ENCODE data around the gene CYP1A2.
"Not testable (repeated sequence)": the region's sequence is repeated elsewhere in the genome, so short reads cannot be mapped to it uniquely, and the experiment has no call there.

The CYP1A2 gene

GRCh38 chr15:74777769-74778598, 29.3 kb downstream of the CYP1A2 start:
- DNase-seq = no peak

DNA sequence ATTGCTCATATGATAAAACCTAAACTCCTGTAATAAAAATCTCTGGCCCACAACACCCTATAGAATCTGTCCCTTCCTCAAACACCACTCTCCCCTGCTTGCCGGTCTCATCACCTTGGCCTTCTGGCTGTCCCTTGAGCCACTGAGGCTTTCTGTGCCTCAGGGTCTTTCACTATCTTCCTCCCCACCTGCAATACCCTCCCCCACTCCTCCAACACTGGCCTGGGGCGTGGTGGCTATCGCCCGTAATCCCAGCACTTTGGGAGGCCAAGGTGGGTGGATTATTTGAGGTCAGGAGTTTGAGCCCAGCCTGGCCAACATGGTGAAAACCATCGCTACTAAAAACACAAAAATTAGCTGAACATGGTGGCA, 29.9 kb downstream of the CYP1A2 start:
- DNase-seq = no peak

GRCh38 chr15:74779162-74779648, 30.6 kb downstream of the CYP1A2 start:
- no peak for DNase-seq

GRCh38 chr15:74780523-74781430, 32.1 kb downstream of the CYP1A2 start:
- no peak for DNase-seq

- DNase-seq = no peak
These were observed 33.0 kb downstream of the CYP1A2 start, which contains the start of gene CSK for GRCh38 chr15:74781431-74782258. Gene CSK (plus strand): TSS chr15:74782080. CDS start chr15:74798298, 16,218 bp downstream.

- no peak for DNase-seq
These were observed 33.8 kb downstream of the CYP1A2 start for GRCh38 chr15:74782259-74783071.

- no peak for DNase-seq
These were observed 34.6 kb downstream of the CYP1A2 start for GRCh38 chr15:74783072-74783807.

GRCh38 chr15:74783808-74784175, 35.1 kb downstream of the CYP1A2 start:
- no peak for DNase-seq

DNA sequence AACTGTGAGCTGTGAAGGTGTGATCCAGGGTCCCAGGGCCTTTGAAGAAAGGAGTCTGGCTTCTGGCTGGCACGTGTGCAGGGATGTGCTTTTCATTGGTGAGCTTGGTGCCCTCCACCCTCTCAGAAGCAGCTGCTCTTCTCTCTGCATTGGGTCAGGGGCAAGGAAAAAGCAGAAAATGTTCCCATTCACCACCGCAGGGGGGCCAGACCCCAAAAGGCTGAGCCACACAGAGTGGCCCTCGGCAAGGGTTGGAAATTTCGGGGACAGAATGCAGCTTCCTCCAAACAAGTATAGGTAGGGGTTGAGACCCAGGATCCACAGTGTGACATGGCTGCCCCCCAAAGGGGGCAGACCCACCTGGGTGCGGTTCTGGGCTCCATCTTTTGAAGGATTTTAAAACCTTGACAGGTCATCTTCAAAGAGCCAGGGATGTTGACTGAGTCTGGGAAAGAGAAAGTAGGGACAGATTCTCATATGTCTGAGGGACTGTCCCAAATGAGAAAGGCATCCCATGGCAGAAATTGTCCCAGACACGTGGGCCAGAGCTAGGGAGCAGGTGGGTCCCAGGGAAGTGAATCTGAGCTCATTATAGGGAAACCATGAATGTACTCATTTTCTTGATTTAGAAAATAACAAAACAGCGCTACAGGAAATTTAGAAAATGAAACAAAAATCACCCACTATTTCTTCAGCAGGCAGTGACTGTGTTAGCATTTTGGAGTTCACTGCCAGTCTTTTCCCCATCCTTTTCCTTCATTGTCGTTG, 36.0 kb downstream of the CYP1A2 start:
- no peak for DNase-seq

- no peak for DNase-seq
These were observed 36.8 kb downstream of the CYP1A2 start for GRCh38 chr15:74785194-74786032.

- not testable (repeated sequence) for DNase-seq
These were observed 37.4 kb downstream of the CYP1A2 start for GRCh38 chr15:74786081-74786480.

DNA sequence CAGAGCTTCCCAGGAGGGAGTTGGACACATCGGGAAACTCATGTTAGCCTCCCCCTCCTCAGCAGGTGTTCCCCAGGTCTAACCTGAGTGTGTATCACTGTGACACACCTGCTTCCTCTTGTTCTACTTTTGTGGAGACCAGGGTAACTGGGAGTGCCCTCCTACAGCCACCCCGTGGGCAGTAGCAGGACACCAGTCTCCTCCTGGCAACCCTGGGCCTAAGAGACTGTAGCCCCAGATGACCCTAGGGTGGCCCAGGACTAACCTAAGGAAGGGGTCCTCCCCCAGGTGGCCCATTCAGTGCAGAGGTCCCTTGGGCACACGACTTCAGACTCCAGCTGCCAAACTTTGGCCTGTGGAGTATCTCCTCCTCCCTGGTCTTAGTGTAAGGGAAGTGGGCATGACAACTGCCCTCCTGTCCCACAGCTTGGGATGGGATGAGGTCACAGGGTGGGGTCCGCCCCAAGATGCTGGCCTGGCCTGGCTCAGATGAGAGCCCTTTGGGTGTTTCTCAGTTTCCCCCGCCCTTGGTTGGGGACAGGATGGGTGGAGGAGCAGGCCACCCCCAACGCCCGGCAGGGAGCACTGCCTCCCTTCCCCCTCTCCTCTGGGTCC, 38.0 kb downstream of the CYP1A2 start:
- DNase-seq = no peak

- no peak for DNase-seq
These were observed 38.8 kb downstream of the CYP1A2 start for GRCh38 chr15:74787251-74788041.

DNA sequence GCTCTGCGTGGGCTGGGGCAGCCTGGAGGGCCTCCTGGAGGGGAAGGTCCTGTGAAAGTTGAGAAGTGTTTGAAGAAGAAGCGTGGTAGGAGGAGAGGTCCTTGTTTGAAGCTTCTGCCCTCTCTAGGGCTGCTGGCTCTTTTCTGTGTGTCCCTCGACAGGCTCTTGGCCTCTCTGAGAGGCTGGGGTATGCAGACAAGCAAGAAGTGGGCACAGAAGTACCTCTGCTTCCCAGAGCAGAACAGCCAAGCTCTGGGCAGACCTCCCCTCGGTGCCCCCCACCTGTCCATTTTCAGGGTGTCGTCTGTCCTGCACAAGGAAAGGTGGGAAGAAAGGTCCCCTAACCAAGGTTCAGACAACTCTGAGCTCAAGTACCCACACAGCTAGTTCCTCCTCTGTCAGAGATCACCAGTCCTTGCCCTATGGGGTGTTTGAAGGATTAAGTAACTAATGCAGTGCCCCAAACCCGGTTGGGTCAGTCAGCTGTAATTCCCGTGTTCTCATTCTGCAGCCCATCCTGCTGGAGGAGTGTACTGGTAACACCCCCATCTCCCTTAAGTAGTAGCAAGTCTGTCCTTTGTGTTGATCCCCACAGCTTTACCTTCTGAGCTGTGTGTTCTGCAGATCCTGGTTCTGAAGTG, 39.5 kb downstream of the CYP1A2 start:
- DNase-seq = no peak

- no peak for DNase-seq
These were observed 40.1 kb downstream of the CYP1A2 start for GRCh38 chr15:74788683-74789151.

DNA sequence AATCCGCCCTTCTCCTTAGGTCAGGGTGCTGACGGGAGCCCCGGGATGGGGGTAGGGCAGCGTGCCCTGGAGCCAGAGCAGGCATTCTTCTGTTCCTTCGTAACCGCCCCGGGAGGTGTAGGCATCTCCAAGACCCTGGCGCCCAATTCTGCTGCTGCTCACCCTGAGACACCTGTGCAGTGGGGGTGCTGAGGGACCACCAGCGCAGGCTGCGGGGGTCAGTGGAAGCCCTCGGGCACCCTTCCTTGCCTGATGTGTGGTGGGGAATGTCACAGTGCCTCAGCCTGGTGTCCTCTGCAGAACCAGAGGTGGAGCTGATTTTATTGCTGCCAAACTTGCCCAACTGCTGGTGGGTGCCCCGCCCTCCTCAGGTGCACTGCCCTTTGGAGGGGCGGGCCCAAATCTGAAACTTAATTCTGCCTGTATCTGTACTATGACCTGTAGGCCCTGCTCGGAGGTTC, 40.6 kb downstream of the CYP1A2 start:
- DNase-seq = no peak

- DNase-seq = no peak
These were observed 41.1 kb downstream of the CYP1A2 start for GRCh38 chr15:74789741-74790079.
